Uterus (tissue), 2 donors: ENCODE results near the gene NOX3.

Source experiments
- POLR2A ChIP-seq, 2 donors: fragments of 450-650 bp; IDR thresholded peaks; one replicate each; pipeline ENCODE4 v1.6.1; 2016; ENCODE audit warnings: antibody characterized with exemption in 2 of 2, mild to moderate bottlenecking in 1 of 2, moderate library complexity in 1 of 2
- TF ChIP-seq, protein P1 (sequence below), 4 experiments: fragments of 200-600 bp in 2 of 4; fragments of 450-650 bp in 2 of 4; sonication (generic) in 2 of 4; IDR thresholded peaks; one replicate each; pipeline ENCODE4 v1.5.1; 2016 to 2019; ENCODE audit warnings: antibody characterized with exemption in 4 of 4, mild to moderate bottlenecking in 2 of 4, moderate library complexity in 1 of 4

DNA sequence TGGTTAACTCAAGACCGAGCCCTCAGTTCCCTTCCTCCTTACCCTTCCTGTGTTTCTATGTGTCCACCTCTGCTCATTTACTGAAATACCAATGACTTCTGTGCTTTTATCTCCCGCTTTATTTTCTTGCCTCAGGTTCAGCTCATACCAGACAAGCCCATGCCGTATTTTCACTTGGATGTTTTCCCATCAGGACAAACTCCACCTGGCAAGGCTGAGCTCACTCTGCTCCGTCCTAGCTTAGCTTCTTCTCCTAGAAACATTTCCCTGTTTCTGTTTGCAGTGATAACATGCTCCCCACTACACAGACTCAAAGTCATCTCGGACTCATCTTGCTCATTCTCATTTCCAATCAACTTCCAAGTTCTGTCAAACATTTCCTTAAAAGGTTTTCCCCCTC, 84.4 kb downstream of the NOX3 start:
- TF ChIP-seq, protein P1, sequence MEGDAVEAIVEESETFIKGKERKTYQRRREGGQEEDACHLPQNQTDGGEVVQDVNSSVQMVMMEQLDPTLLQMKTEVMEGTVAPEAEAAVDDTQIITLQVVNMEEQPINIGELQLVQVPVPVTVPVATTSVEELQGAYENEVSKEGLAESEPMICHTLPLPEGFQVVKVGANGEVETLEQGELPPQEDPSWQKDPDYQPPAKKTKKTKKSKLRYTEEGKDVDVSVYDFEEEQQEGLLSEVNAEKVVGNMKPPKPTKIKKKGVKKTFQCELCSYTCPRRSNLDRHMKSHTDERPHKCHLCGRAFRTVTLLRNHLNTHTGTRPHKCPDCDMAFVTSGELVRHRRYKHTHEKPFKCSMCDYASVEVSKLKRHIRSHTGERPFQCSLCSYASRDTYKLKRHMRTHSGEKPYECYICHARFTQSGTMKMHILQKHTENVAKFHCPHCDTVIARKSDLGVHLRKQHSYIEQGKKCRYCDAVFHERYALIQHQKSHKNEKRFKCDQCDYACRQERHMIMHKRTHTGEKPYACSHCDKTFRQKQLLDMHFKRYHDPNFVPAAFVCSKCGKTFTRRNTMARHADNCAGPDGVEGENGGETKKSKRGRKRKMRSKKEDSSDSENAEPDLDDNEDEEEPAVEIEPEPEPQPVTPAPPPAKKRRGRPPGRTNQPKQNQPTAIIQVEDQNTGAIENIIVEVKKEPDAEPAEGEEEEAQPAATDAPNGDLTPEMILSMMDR (IDR thresholded peaks at IDR 0.05), result no peak
- TF ChIP-seq POLR2A (IDR thresholded peaks at IDR 0.05), result no peak
